HG03045 (cell line): ENCODE results near the gene ZNF85.
"Not testable (repeated sequence)": the region's sequence is repeated elsewhere in the genome, so short reads cannot be mapped to it uniquely, and the experiment has no call there.

Experiments
- ATAC-seq: cut with Tn5 transposase; IDR thresholded peaks from one replicate; pipeline ENCODE4 v1.9.1; 2021; ENCODE audit warnings: mild to moderate bottlenecking, moderate library complexity; ENCODE audit not compliant: unreplicated experiment

ZNF85 gene

DNA sequence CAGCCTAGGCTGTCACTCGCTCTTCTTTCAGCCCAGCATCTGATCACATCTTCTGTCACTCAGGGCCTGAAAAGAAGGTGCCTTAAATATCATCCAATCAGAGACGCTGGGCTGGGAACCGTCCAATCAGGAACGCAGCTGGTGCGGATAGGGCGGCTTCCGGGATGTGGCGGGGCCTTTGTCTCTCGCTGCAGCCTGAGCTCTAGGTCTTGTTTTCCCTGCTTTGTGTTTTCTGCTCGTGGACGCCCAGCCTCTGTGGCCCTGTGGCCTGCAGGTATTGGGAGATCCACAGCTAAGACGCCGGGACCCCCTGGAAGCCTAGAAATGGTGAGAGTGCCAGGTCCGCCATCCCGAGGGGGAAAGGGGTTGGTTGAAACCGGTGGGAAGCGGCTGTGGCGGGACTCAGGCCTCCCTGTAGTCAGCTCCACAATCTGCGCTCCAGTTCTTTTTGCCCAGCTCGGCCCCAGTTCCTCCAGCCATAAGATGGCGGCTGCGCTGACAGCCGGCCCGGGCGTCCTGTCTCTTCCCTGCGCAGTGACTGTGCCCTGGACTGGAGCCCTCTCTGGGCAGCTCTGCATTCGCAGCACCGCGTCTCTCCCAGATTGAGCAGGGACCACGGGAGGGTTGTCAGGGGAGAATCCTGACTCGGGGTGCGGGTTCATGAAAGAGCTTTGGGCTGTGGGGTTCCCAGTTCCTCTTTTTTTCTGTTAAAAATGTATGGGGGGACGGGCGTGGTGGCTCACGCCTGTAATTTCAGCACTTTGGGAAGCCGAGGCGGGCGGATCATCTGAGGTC is at the start of gene ZNF85:
Gene ZNF85, plus strand, starts transcription at position 175 of the 795 bp plus-strand sequence. Its CDS starts 150 bp downstream, at position 325.
- ATAC-seq: peak; percentile 96

DNA sequence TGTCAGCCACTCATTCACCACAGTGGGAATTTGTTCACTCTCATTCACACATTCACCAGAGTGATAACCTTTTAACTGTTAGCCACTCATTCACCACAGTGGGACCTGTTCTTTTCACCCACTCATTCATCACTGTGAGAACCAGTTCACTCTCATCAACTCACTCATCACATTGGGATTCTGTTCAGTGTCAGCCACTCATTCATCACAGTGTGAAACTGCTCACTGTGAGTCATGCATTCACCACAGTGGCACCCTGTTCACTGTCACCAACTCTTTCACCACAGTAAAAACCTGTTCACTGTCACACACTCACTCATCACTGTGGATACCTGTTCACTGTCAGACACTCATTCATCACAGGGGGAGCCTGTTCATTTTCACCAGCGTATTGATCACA is 43.5 kb upstream of the ZNF85 start:
- no peak for ATAC-seq

DNA sequence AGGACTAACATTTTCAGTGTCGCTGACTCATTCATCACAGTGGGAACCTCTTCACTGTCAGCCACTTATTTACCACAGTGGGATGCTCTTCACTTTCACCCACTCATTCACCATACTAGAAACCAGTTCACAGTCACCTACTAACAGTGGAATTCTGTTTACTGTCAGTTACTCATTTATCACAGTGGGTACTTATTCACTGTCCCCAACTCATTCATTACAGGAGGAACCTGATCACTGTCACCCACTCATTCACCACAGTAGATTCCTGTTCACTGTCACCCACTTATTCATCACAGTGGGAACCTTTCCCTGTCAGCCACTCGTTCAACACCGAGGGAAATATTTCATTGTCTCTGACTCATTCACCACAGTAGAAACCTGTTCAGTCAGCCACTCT is 10.1 kb upstream of the ZNF85 start:
- no peak for ATAC-seq

DNA sequence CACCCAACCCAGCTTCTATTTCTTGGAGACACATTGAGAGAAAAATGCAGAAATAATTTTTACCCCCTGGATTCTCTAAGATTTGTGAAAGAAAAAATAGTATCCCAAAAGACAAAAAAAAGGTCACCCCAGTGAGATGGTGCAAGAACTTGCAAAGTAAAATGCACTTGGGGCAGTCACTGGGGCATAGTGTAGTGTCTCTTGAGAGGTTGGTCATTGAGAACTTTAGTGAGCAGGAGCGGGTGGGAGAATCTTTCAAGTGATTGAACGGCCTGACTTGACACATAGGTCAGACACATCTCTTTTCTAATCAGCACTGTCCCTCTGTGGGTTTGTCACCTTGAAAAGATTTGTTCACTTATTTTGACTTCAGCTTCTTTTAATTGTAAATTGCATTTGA is 2.4 kb downstream of the ZNF85 start:
- ATAC-seq: no peak

DNA sequence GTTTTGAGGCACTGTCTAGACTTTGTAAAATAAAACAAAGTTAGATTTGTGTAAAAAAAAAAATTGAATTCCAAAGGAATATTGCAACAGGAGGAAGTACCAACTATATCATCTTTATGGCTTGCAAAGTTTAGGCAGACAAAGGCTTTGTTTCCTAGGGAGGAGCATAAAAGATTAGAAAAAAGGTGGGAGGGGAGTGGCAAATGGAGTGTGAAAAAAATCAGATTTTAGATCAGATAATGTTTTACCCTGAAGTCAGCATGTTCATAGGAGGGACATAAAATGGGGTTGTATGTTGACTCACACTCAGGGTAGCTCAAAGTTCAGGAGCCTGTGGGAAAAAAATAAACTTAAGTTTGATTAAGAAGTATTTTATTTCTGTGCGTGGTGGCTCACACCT is 3.7 kb downstream of the ZNF85 start:
- ATAC-seq: no peak

DNA sequence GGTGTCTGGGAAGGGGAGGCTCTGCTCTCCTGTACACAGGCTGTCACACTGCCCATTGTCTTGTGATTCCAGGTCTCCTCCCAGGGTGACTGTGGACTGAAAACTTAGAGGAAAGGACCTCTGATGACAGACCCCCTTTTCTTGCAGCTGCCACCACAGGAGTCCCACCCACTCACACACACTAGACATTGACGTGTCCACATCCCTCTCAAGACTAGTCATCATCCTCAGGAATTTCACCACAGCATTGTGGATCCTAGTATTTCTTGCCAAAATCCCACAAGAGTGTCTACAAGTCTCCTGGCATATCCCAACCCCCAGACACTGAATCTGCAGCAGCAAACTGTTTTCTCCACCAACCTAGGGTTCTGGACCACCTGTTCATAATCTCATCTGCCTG is 5.3 kb downstream of the ZNF85 start:
- no peak for ATAC-seq

DNA sequence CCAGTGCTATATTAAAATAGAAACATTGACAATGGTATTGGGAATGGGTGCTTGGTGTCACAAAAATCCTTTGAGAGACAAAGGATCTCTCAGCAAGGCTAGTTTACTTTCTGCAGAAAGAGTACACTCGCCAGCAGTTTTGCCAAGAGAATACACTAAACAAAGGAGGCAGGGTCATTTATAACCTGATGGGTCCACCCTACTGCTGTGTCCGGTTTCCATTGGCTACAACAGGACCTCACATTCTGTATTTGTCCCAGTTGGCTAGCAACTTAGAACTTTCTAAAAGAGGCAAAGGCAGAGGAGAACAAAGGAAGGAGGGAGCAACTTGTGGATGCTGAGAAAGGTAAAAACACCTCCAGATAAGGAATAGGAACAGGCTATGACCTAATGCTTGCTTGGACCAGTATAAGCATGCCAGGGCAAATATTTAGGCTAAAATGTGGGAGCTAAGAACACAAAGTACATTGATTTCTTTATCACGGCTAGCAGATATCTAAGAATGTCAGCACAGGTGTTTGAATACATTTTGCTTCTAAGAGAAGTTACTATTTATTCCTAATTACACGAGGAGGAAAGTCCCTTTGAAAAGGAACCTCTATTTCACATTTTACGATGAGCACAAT is 13.4 kb downstream of the ZNF85 start:
- ATAC-seq: not testable (repeated sequence)

DNA sequence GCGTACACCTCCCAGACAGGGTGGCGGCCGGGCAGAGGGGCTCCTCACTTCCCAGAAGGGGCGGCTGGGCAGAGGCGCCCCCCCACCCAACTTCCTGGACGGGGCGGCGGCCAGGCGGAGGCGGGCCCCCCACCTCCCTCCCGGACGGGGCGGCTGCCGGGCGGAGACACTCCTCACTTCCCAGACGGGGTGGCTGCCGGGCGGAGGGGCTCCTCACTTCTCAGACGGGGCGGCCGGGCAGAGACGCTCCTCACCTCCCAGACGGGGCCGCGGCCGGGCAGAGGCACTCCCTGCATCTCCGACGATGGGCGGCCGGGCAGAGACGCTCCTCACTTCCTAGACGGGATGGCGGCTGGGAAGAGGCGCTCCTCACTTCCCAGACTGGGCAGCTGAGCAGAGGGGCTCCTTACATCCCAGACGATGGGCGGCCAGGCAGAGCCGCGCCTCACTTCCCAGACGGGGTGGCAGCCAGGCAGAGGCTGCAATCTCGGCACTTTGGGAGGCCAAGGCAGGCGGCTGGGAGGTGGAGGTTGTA is 29.6 kb downstream of the ZNF85 start:
- not testable (repeated sequence) for ATAC-seq

DNA sequence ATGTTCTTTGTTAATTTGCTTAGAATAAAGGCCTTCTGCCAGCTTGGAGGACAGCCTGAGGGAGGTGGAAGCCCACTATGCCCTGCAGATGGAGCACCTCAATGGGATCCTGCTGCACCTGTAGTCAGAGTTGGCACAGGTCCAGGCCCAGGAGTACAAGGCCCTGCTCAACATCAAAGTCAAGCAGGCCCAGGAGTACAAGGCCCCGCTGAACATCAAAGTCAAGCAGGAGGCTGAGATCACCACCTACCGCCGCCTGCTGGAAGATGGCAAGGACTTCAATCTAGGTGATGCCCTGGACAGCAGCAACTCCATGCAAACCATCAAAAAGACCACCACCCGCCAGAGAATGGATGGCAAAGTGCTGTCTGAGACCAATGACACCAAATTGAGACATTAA is 41.7 kb downstream of the ZNF85 start:
- no peak for ATAC-seq

DNA sequence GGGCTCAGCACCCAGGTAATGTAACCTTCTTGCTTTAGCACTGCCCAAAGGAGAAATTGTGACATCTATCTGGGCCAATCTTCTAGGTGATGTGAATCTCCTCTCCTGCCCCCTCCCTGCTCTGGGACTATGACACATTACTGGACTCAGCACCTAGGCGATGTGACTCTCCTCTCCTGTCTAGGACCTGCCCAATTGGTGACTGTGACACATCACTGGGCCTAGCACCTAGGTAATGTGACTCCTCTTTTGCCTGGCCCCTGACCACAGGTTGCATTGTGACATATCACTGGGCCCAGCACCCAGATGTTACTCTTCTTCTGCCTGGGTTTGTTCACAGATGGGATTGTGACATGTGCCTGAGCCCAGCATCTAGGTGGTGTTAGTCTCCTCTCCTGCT is 45.0 kb downstream of the ZNF85 start:
- ATAC-seq: no peak

DNA sequence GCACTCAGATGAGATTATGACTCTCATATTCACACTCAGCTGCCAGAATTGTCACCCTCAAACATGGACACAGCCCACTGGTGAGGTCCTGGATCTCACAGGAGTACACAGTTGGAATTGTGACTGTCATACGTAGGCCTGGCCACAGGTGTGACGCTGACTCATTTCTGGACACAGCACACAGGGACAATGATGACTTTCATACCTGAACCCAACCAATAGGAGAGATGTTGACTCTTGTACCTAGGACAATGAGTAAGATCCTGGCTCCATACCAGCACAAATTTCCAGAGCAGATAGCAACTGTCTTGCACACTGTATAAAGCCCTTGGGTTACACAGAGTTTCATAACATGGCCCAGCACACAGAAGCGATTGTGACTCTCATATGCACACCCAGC is 46.4 kb downstream of the ZNF85 start:
- ATAC-seq: no peak

DNA sequence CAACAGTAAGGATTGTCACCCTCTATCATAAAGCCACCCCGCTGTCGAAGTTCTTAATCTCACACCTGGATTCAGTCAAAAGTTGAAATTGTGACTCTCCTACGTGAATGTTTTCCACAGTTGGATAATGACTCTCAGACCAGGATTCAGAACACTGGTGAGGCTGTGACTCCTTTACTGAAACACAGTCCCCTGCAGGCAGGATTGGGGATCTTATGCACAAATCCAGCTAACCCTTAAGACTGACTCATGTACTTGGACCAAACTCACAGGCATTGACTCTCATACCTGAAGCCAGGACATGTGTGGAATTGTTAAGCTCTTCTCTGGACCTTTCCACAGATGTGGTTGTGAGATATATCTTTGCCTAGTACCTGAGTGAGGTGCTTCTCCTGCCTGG is 46.8 kb downstream of the ZNF85 start:
- ATAC-seq: no peak

DNA sequence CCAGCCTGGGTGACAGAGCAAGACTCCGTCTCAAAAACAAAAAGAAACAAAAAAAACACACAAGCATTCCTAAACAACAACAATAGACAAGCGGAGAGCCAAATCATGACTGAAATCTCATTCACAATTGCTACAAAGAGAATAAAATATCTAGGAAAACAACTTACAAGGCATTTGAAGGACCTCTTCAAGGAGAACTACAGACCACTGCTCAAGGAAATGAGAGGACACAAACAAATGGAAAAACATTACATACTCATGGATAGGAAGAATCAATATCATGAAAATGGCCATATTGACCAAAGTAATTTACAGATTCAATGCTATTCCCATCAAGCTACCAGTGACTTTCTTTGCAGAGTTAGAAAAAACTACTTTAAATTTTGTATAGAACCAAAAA is 69.7 kb downstream of the ZNF85 start:
- ATAC-seq: not testable (repeated sequence)

DNA sequence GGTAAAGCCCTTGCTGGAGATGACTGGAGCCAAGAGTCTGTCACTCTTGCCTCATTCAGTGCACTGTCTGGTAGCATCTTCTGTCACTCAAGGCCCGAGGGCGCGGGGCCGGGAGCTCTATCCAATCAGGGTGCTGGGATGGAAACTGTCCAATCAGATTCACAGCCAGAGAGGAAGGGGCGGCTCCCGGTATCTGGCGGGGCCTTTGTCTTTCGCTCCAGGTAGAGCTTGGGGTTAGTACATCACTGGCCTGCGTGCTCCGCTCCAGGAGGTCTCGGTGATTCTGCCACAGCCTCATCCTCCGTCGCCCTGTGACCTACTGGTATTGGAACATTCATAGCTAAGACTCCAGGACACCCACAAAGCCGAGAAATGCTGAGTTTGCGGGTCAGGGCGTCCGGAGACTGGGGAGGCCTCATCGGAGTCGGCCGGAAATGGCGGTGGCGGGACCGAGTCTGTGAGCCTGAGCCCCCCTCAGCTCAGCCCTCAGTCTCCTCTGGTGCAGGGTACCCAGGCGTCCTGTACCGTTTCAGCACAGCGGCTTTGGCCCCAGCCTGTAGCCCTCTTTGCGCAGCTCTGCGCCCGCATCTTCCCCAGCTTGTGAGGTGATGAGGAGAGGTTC is 76.8 kb downstream of the ZNF85 start:
- peak; percentile 99 for ATAC-seq
